ENCODE results near the gene METTL25.

Gene METTL25

GRCh38 chr12:82407481-82407880 is 49.2 kb downstream of the METTL25 start:
- no peak for DNase-seq

GRCh38 chr12:82408844-82409243 is 50.5 kb downstream of the METTL25 start:
- no peak for DNase-seq

- DNase-seq: no peak
Observed at GRCh38 chr12:82411546-82412230, 53.4 kb downstream of the METTL25 start.

- DNase-seq: no peak
Observed at GRCh38 chr12:82412246-82412645, 53.9 kb downstream of the METTL25 start.

GRCh38 chr12:82414044-82414443 is 55.7 kb downstream of the METTL25 start:
- DNase-seq: no peak

- no peak for DNase-seq
Observed at GRCh38 chr12:82414926-82415325, 56.6 kb downstream of the METTL25 start.

GRCh38 chr12:82415402-82415801 is 57.1 kb downstream of the METTL25 start:
- DNase-seq: no peak

GRCh38 chr12:82425241-82425640 is 66.9 kb downstream of the METTL25 start:
- no peak for DNase-seq

GRCh38 chr12:82426081-82426480 is 67.8 kb downstream of the METTL25 start:
- no peak for DNase-seq

GRCh38 chr12:82426586-82426985 is 68.3 kb downstream of the METTL25 start:
- no peak for DNase-seq

GRCh38 chr12:82430541-82431145 is 72.3 kb downstream of the METTL25 start:
- no peak for DNase-seq

- no peak for DNase-seq
Observed at GRCh38 chr12:82434392-82434911, 76.1 kb downstream of the METTL25 start.

- no peak for DNase-seq
Observed at GRCh38 chr12:82436354-82436753, 78.0 kb downstream of the METTL25 start.

- DNase-seq: no peak
Observed at GRCh38 chr12:82437744-82438143, 79.4 kb downstream of the METTL25 start.

- DNase-seq: no peak
Observed at GRCh38 chr12:82438356-82438755, 80.0 kb downstream of the METTL25 start.

GRCh38 chr12:82440885-82441284 is 82.6 kb downstream of the METTL25 start:
- no peak for DNase-seq

- no peak for DNase-seq
Observed at GRCh38 chr12:82448911-82449578, 90.7 kb downstream of the METTL25 start.

GRCh38 chr12:82456633-82457032 is 98.3 kb downstream of the METTL25 start:
- no peak for DNase-seq

GRCh38 chr12:82458101-82458500 is 99.8 kb downstream of the METTL25 start:
- no peak for DNase-seq

- no peak for DNase-seq
Observed at GRCh38 chr12:82461393-82461792, 103.1 kb downstream of the METTL25 start.

- no peak for DNase-seq
Observed at GRCh38 chr12:82461836-82462235, 103.5 kb downstream of the METTL25 start.

GRCh38 chr12:82468563-82468962 is 110.2 kb downstream of the METTL25 start:
- no peak for DNase-seq

GRCh38 chr12:82470906-82471512 is 112.7 kb downstream of the METTL25 start:
- no peak for DNase-seq

Measured in CD4-positive, alpha-beta T cell treated with Interferon gamma for 1 hour (primary cell).